Inflammatory macrophage treated with lipopolysaccharide for 4 hours (primary cell): Measurements from ENCODE around the gene SPATS2.

Experiments
- DNase-seq: peaks from one replicate; pipeline ENCODE4 v3.0.0-alpha.2; 2020

Gene SPATS2

GRCh38 chr12:49560695-49561094, 193.4 kb downstream of the SPATS2 start:
- DNase-seq = no peak

DNA sequence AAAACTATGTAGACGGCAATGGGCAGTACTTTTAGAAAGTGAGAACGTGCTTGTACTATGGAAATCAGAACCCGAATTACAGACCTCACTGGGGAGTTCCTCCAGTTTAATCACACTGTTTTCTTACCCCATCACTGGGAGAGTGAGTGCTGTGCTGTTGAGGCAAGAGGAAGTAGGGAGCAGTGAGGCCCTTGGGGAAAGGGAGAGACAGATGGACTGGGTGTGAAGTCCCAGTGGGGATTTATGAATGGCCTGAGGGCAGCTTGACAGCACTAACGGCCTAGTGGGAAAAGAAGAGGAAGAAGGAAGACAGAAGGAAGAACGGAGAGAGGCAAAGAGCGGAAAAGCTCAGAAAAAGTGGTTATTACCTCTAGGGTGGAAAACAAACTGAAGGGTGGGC, 195.0 kb downstream of the SPATS2 start:
- no peak for DNase-seq

- no peak for DNase-seq
Measured at GRCh38 chr12:49562831-49563230, 195.6 kb downstream of the SPATS2 start.

GRCh38 chr12:49563951-49564685, 196.9 kb downstream of the SPATS2 start:
- no peak for DNase-seq

- no peak for DNase-seq
Measured at GRCh38 chr12:49564686-49565405, 197.6 kb downstream of the SPATS2 start.

- DNase-seq = no peak
Measured at GRCh38 chr12:49565406-49566265, 198.4 kb downstream of the SPATS2 start.

DNA sequence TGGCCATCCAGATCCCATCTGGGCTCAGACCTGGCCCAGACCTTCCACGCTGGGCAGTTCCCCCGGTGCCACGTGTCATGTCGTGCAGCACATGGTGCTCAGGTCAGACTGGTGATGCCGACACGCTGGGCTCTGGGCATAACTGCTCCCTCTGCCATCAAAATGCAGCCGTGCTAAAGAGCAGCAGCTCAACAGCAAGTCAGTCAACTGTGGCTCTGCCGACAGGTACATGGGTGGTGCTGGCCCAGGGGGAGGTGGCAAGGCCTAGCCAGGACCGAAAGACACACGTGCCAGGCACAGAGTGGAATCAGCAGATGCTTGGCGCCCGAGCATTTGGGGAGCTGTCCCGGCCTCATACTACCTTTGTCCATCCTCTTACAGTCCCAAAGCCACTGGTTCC, 199.1 kb downstream of the SPATS2 start:
- DNase-seq = no peak

DNA sequence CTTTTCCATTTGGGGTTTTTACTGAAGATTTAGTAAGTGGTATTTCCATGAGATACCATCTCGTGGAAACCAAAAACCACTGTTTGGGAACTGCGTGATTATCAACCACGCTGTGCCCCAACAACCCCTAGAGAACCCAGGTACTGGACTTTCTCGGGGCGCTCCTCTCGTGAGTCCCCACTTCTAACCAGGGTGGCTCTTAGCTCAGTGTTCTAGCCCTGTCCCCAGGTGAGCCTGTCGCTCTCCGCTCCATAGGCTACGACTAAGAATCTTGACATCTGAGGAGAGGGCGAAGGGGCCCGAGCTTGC, 200.0 kb downstream of the SPATS2 start:
- DNase-seq = no peak

- DNase-seq = peak; percentile 95
Measured at GRCh38 chr12:49567611-49568441, 200.6 kb downstream of the SPATS2 start, which contains the start of gene MCRS1. Gene MCRS1, minus strand, starts transcription at chr12:49568142. Its CDS starts 1,411 bp downstream, at chr12:49566731.

GRCh38 chr12:49568442-49569162, 201.3 kb downstream of the SPATS2 start:
- DNase-seq = peak; percentile 35
